Measurements from ENCODE around the gene NIT2.

- TF ChIP-seq POLR2AphosphoS5 (IDR thresholded peaks at IDR 0.05) (no peak), CTCF (IDR thresholded peaks at IDR 0.05; ENCODE audit: poor library complexity, severe bottlenecking) (no peak), SMC3 (conservative IDR thresholded peaks at IDR 0.05; ENCODE audit: poor library complexity) (no peak), RAD21 (conservative IDR thresholded peaks at IDR 0.05) (no peak), TAF1 (IDR thresholded peaks at IDR 0.05; ENCODE audit: low read depth) (no peak), EP300 (conservative IDR thresholded peaks at IDR 0.05; ENCODE audit: poor library complexity, severe bottlenecking) (no peak)
Observed at GRCh38 chr3:100396967-100397366, 62.4 kb downstream of the NIT2 start.
